Liver (tissue), 3 donors: ENCODE measurements around the gene FAM120B.

Source experiments
- JUND ChIP-seq, 2 donors: IDR thresholded peaks; 2 replicates each; pipeline ENCODE4 v1.6.1; 2016; ENCODE audit warnings: antibody characterized with exemption in 2 of 2
- NR2F2 ChIP-seq: IDR thresholded peaks from 2 replicates; pipeline ENCODE4 v1.6.1; 2016; ENCODE audit warnings: antibody characterized with exemption
- RAD21 ChIP-seq, 2 donors: IDR thresholded peaks; 2 replicates each; pipeline ENCODE4 v1.6.1; 2016; ENCODE audit warnings: antibody characterized with exemption in 2 of 2, mild to moderate bottlenecking in 2 of 2
- YY1 ChIP-seq: IDR thresholded peaks from 2 replicates; pipeline ENCODE4 v1.6.1; 2016; ENCODE audit warnings: antibody characterized with exemption, mild to moderate bottlenecking
- TF ChIP-seq, protein P1 (sequence below): fragments of 150-350 bp; IDR thresholded peaks from 2 replicates; pipeline ENCODE4 v1.5.1; 2017; ENCODE audit warnings: improper control_type of control experiment, low read depth, low read length; ENCODE audit not compliant: missing input control
- TF ChIP-seq, protein P2 (sequence below): IDR thresholded peaks from 2 replicates; pipeline ENCODE4 v1.6.1; 2016; ENCODE audit warnings: antibody characterized with exemption, mild to moderate bottlenecking
- TF ChIP-seq, protein P3 (sequence below): IDR thresholded peaks from 2 replicates; pipeline ENCODE4 v1.6.1; 2016; ENCODE audit warnings: antibody characterized with exemption
- donor health status: healthy.
- donor health status: healthy.

DNA sequence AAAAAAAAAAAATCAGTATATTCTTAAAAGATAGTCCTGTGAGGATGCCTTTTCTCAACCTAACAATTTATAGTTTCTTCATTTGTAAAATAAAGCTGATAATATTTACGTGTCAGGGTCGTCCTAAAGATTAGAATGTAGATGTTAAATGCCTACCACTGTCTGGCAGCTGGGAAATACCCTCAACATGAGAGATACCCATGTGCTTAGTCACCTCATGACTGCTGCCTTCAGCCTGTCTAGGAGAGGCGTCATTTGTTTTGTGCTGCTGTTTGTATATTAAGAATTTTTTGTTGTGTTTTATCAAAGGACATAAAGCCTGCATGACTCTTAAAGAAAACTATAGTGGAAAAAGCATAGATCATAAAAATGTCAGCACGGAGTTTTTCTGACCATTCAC lies 9.5 kb downstream of the FAM120B start:
- TF ChIP-seq NR2F2 = no peak
- TF ChIP-seq, protein P1, sequence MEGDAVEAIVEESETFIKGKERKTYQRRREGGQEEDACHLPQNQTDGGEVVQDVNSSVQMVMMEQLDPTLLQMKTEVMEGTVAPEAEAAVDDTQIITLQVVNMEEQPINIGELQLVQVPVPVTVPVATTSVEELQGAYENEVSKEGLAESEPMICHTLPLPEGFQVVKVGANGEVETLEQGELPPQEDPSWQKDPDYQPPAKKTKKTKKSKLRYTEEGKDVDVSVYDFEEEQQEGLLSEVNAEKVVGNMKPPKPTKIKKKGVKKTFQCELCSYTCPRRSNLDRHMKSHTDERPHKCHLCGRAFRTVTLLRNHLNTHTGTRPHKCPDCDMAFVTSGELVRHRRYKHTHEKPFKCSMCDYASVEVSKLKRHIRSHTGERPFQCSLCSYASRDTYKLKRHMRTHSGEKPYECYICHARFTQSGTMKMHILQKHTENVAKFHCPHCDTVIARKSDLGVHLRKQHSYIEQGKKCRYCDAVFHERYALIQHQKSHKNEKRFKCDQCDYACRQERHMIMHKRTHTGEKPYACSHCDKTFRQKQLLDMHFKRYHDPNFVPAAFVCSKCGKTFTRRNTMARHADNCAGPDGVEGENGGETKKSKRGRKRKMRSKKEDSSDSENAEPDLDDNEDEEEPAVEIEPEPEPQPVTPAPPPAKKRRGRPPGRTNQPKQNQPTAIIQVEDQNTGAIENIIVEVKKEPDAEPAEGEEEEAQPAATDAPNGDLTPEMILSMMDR = no peak
- TF ChIP-seq, protein P2, sequence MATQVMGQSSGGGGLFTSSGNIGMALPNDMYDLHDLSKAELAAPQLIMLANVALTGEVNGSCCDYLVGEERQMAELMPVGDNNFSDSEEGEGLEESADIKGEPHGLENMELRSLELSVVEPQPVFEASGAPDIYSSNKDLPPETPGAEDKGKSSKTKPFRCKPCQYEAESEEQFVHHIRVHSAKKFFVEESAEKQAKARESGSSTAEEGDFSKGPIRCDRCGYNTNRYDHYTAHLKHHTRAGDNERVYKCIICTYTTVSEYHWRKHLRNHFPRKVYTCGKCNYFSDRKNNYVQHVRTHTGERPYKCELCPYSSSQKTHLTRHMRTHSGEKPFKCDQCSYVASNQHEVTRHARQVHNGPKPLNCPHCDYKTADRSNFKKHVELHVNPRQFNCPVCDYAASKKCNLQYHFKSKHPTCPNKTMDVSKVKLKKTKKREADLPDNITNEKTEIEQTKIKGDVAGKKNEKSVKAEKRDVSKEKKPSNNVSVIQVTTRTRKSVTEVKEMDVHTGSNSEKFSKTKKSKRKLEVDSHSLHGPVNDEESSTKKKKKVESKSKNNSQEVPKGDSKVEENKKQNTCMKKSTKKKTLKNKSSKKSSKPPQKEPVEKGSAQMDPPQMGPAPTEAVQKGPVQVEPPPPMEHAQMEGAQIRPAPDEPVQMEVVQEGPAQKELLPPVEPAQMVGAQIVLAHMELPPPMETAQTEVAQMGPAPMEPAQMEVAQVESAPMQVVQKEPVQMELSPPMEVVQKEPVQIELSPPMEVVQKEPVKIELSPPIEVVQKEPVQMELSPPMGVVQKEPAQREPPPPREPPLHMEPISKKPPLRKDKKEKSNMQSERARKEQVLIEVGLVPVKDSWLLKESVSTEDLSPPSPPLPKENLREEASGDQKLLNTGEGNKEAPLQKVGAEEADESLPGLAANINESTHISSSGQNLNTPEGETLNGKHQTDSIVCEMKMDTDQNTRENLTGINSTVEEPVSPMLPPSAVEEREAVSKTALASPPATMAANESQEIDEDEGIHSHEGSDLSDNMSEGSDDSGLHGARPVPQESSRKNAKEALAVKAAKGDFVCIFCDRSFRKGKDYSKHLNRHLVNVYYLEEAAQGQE = no peak
- TF ChIP-seq, protein P3, sequence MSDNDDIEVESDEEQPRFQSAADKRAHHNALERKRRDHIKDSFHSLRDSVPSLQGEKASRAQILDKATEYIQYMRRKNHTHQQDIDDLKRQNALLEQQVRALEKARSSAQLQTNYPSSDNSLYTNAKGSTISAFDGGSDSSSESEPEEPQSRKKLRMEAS = no peak
- TF ChIP-seq RAD21 (IDR thresholded peaks at IDR 0.05) = no peak
- TF ChIP-seq JUND (IDR thresholded peaks at IDR 0.05) = no peak
- TF ChIP-seq YY1 = no peak
